Colonic mucosa (tissue), 4 donors: ENCODE data around the gene SMARCD1. TPM values are rescaled to one million over a fixed set of nuclear protein-coding genes. Genes with fewer than 3 reads are reported as not detected.

Experiments
- DNase-seq: peaks from one replicate; pipeline ENCODE4 v3.0.0-alpha.2; 2020
- H3K27ac ChIP-seq: fragments of 200-600 bp; one replicate; pipeline ENCODE4 v1.8.0; 2021
- H3K27me3 ChIP-seq: fragments of 200-600 bp; one replicate; pipeline ENCODE4 v1.8.0; 2021
- H3K36me3 ChIP-seq: fragments of 200-600 bp; one replicate; pipeline ENCODE4 v1.8.0; 2021
- H3K4me1 ChIP-seq: fragments of 200-600 bp; one replicate; pipeline ENCODE4 v1.8.0; 2021; ENCODE audit warnings: mild to moderate bottlenecking
- H3K4me3 ChIP-seq: fragments of 200-600 bp; one replicate; pipeline ENCODE4 v1.8.0; 2021
- H3K9ac ChIP-seq, 2 donors: one replicate each; pipeline ENCODE4 v1.7.0; 2013; ENCODE audit warnings: control low read depth in 2 of 2, low read depth in 2 of 2, low read length in 2 of 2
- H3K9me3 ChIP-seq: fragments of 200-600 bp; one replicate; pipeline ENCODE4 v1.8.0; 2021
- intact Hi-C: fragments of 100-400 bp; cut with DNase I; formaldehyde crosslinking; loops from one replicate; pipeline ENCODE4 v1.14.1; 2022
- total RNA-seq, 2 donors: library from RNA; stranded (reverse); fragmentation: NEBNext Ultra II Directional in 1 of 2; extraction: Animal tissue kit (Norgen Biotek cat#: 25700) in 1 of 2; gene quantifications; one replicate each; pipeline ENCODE4 v1.2.1, GENCODE V29; 2021
- TF ChIP-seq, protein P1 (sequence below): fragments of 200-600 bp; IDR thresholded peaks from one replicate; pipeline ENCODE4 v1.8.0; 2022; ENCODE audit warnings: antibody characterized with exemption, mild to moderate bottlenecking
- donor health status: healthy.
- donor health status: DM: no; HTN: no; CAD: no.
- donor health status: DM: no; HTN: no; CAD: no.

Gene SMARCD1
- total RNA-seq, 2 donors from 2014 or later = 30.6 to 43.9 TPM

DNA sequence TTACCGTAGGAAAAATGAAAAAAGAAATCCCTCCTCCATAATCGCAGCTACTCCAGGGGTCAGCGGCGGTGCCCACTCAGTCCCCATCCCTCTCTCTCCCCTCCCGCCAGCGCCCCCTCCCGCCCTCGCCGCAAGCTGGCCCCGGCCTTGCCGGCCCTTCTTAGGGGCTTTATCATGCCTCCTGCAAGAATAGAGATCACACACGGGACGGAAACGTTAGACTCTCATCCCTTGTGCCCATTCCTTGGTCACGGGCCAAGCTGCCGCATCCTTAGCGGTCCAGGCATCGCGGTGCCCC is 26.2 kb downstream of the SMARCD1 start:
- Histone ChIP-seq H3K27ac (peak overlapping the region; percentile 88), H3K36me3 (no peaks in the 10 kb centered on the region), H3K9ac (peak overlapping the region; percentile 68 to 99), H3K4me3 (peak overlapping the region; percentile 23), H3K9me3 (no peaks in the 10 kb centered on the region), H3K27me3 (no peaks in the 10 kb centered on the region), H3K4me1 (peaks cover 32% of the 10 kb centered on the region)
- DNase-seq = no peak
- intact Hi-C loops = no loop called here
- TF ChIP-seq, protein P1, sequence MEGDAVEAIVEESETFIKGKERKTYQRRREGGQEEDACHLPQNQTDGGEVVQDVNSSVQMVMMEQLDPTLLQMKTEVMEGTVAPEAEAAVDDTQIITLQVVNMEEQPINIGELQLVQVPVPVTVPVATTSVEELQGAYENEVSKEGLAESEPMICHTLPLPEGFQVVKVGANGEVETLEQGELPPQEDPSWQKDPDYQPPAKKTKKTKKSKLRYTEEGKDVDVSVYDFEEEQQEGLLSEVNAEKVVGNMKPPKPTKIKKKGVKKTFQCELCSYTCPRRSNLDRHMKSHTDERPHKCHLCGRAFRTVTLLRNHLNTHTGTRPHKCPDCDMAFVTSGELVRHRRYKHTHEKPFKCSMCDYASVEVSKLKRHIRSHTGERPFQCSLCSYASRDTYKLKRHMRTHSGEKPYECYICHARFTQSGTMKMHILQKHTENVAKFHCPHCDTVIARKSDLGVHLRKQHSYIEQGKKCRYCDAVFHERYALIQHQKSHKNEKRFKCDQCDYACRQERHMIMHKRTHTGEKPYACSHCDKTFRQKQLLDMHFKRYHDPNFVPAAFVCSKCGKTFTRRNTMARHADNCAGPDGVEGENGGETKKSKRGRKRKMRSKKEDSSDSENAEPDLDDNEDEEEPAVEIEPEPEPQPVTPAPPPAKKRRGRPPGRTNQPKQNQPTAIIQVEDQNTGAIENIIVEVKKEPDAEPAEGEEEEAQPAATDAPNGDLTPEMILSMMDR = no peak

DNA sequence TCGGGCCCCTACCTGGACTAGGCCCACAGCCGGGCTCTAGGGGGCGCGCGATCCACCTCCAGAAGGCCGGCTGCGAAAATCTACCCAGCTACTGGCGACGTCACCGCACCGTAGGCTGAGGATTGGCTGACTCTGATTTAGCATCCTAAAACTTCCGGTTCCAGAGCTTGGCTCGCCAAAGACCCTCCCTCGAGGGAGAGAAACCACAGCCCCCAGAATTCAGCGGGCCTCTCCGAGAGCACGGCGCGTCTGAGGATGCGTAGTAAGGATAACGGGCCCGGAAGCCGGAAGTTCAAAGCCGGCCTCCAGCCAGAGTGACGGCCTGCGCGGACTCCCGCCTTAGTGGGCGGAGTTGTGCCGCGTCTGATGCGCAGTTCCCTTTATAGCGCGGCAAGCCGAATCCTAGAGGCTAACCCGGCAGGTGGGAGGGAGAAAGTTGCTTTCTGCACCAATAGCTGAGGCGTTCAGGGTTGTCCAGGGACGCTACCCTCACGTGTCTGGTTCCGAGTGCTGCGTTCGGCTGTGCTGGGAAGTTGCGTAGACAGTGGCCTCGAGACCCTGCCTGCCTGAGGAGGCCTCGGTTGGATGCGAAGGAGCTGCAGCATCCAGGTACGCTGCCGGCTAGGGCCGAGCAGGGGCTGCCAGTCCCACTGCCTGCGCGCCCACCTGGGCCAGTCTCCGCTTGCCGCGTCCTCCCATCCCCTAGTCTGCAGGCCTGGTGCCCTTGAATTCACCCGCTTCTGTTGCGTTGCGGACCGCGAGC is 26.7 kb downstream of the SMARCD1 start, which contains the start of gene COX14:
COX14 (plus strand) TSS at position 544 of the 763 bp plus-strand sequence. CDS start 7,808 bp downstream, outside the sequence.
- peak; percentile 99 for DNase-seq
- H3K4me3 ChIP-seq = peak within 1 kb of the TSS; percentile 73
- no peaks in the 10 kb centered on the region for H3K27me3 ChIP-seq
- no peaks in the 10 kb centered on the region for H3K36me3 ChIP-seq
- H3K4me1 ChIP-seq = peaks cover 32% of the 10 kb centered on the region
- TF ChIP-seq, protein P1 = peak; percentile 94
- H3K9me3 ChIP-seq = no peaks in the 10 kb centered on the region
- peak within 1 kb of the TSS; percentile 96 to 99 for H3K9ac ChIP-seq
- H3K27ac ChIP-seq = peak within 1 kb of the TSS; percentile 89
- intact Hi-C loops = no loop called here

DNA sequence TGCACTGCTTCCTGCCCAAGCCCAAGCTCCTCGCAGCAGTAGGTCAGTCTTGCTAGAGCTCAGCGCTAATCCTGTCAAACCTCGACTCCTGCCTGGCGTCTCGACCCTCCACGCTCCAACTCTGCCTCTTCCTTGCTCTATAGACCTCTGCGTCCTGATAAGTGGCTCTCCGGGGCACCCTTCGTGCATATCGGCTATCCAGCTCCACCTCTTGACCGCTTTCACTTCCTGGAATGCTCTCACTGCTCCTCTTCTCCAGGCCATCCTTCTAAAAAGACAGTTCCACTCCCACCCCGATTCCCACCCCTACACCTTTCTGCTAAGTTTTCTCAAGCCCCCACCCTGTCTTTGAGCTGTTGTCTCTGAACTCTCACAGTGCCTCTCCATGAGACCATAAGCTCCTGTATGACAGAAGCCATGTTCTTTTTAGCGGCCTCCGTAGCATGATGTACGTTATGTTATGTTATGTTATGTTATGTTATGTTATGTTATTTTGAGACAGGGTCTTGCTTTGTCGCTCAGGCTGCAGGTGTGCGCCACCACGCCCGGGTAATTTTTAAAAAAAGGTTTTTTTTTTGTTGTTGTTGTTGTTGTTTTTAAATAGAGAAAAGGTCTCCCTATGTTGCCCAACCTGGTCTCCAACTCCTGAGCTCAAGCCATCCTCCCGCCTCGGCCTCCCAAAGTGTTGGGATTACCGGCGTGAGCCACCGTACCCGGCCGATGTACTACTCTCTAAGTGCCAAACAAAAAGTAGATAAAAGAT is 27.5 kb downstream of the SMARCD1 start:
- peaks cover 32% of the 10 kb centered on the region for H3K4me1 ChIP-seq
- DNase-seq = peak; percentile 59
- intact Hi-C loops = no loop called here
- no peaks in the 10 kb centered on the region for H3K9me3 ChIP-seq
- peak overlapping the region; percentile 96 to 99 for H3K9ac ChIP-seq
- no peaks in the 10 kb centered on the region for H3K36me3 ChIP-seq
- no peaks in the 10 kb centered on the region for H3K27me3 ChIP-seq
- peak overlapping the region; percentile 73 for H3K4me3 ChIP-seq
- TF ChIP-seq, protein P1 = no peak
- H3K27ac ChIP-seq = peak overlapping the region; percentile 89

DNA sequence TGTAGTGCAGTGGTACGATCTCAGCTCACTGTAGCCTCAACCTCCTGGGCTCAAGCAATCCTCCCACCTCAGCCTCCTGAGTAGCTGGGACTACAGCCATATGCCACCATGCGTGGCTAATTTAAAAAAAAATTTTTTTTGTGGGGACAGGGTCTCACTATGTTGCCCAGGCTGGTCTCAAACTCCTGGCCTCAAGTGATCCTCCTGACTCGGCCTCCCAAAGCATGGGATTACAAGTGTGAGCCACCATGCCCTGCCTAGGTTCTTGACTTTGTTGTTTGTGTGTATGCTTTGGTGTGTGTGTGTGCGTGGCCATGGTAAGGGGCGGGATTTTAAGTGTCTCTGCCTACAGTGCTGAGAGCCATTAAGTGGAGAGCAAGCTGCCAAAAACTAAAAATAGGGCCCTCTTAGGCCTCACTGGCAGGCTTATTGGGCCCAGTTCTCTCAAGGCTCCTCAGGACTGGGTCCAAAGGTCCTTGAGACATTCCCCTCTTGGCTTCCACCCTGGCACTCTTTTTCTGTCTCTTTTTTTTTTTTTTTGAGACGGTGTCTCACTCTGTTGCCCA is 32.0 kb downstream of the SMARCD1 start:
- Histone ChIP-seq H3K9me3 (no peaks in the 10 kb centered on the region), H3K9ac (no peak overlapping the region), H3K27me3 (no peaks in the 10 kb centered on the region), H3K36me3 (no peaks in the 10 kb centered on the region), H3K4me3 (no peak overlapping the region), H3K4me1 (peaks cover 9% of the 10 kb centered on the region), H3K27ac (no peak overlapping the region)
- DNase-seq = no peak
- TF ChIP-seq, protein P1 = no peak
- intact Hi-C loops = no loop called here

DNA sequence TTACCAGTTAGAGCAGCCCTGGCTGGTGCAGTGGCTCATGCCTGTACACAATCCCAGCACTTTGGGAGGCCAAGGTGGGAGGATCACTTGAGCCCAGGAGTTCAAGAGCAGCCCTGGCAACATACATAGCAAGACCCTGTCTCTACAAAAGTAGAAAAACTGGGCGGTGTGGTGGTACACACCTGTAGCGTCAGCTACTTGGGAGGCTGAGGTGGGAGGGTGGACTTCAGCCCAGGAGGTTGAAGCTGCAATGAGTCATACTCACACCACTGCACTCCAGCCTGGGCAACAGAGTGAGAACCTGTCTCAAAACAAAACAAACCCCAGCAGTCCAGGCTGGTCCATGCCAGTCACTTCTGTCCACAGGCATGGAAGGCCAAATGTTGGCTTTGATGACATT is 34.2 kb downstream of the SMARCD1 start:
- DNase-seq = no peak
- intact Hi-C loops = no loop called here
- H3K4me3 ChIP-seq = no peak overlapping the region
- H3K36me3 ChIP-seq = no peaks in the 10 kb centered on the region
- TF ChIP-seq, protein P1 = no peak
- H3K9me3 ChIP-seq = no peaks in the 10 kb centered on the region
- H3K9ac ChIP-seq = no peak overlapping the region
- no peaks in the 10 kb centered on the region for H3K4me1 ChIP-seq
- no peaks in the 10 kb centered on the region for H3K27me3 ChIP-seq
- no peak overlapping the region for H3K27ac ChIP-seq
